ACC112 (cell line): ENCODE results near the gene SLC1A5.
A peak's percentile ranks its signal among the peaks of the same experiment; 100 is the strongest.

Source experiments
- H2AFZ ChIP-seq: fragments of 200-600 bp; sonication (generic); one replicate; pipeline ENCODE4 v1.6.0; 2017; ENCODE audit warnings: antibody characterized with exemption, low read length; ENCODE audit not compliant: unreplicated experiment
- H3K27ac ChIP-seq: fragments of 200-600 bp; sonication (generic); 2 replicates; pipeline ENCODE4 v1.5.1; 2014; ENCODE audit warnings: low read depth, mild to moderate bottlenecking, antibody characterized with exemption, low read length, moderate library complexity
- H3K27me3 ChIP-seq: fragments of 200-600 bp; sonication (generic); 2 replicates; pipeline ENCODE4 v1.6.1; 2014; ENCODE audit warnings: mild to moderate bottlenecking, antibody characterized with exemption, low read length, moderate library complexity, mixed read lengths; ENCODE audit not compliant: insufficient read depth
- H3K36me3 ChIP-seq: fragments of 200-600 bp; sonication (generic); 2 replicates; pipeline ENCODE4 v1.6.1; 2016; ENCODE audit warnings: mild to moderate bottlenecking, antibody characterized with exemption, low read length, moderate library complexity, mixed read lengths; ENCODE audit not compliant: insufficient read depth
- H3K4me1 ChIP-seq: fragments of 200-600 bp; sonication (generic); one replicate; pipeline ENCODE4 v1.6.1; 2016; ENCODE audit warnings: low read length, mixed read lengths; ENCODE audit not compliant: insufficient read depth, unreplicated experiment, control insufficient read depth
- H3K4me3 ChIP-seq: fragments of 200-600 bp; sonication (generic); 2 replicates; pipeline ENCODE4 v1.5.1; 2014; ENCODE audit warnings: mild to moderate bottlenecking, low read depth, low read length
- H3K79me2 ChIP-seq: fragments of 200-600 bp; sonication (generic); one replicate; pipeline ENCODE4 v1.6.0; 2016; ENCODE audit warnings: low read length; ENCODE audit not compliant: control insufficient read depth, unreplicated experiment, insufficient read depth

The SLC1A5 gene

GRCh38 chr19:46755077-46755852, 33.1 kb downstream of the SLC1A5 start:
- no peaks in the 10 kb centered on the region for H3K27me3 ChIP-seq
- H3K4me3 ChIP-seq: no peak overlapping the region
- H3K79me2 ChIP-seq: no peaks in the 10 kb centered on the region
- H3K36me3 ChIP-seq: no peaks in the 10 kb centered on the region
- H3K27ac ChIP-seq: 0 out of 2 replicates have a peak overlapping the region, but pooled peaks have one; percentile 23
- H3K4me1 ChIP-seq: peaks cover 9% of the 10 kb centered on the region
- H2AFZ ChIP-seq: no peak overlapping the region

DNA sequence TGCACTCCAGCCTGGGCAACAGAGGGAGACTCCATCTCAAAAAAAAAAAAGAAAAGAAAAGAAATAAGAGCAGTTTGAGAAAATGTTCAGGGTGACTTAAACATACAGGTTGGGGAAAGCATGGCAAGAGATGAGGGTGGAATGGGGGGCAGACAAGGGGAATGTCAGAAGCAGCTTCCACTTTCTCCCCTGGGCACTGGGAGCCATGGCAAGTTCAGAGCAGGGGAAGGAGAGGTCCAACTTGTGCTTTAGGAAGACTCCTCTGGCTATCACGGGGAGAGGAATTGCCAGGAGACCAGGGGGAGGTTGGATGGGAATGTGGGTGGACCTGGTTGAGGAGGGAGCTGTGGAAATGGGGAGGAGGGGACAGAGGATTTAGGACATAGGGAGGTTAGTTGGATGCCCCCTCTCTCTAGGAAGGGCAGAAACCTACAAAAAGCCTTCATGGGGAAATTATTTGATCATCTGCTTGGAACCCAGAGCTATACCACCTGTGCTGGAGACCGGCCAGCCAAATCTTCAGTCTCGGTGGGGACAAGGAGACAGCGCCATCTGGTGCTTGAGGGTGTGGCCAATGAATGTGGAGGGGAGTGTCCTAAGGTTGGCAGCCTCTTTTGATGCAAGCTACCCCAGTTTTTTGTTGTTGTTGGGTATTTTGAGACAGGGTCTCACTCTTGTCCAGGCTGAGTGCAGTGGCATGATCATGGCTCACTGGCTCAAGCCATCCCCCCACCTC, 34.8 kb downstream of the SLC1A5 start:
- Histone ChIP-seq H3K27ac (no peak overlapping the region), H3K36me3 (no peaks in the 10 kb centered on the region), H3K27me3 (no peaks in the 10 kb centered on the region), H2AFZ (no peak overlapping the region), H3K4me3 (no peak overlapping the region), H3K79me2 (no peaks in the 10 kb centered on the region), H3K4me1 (no peaks in the 10 kb centered on the region)

DNA sequence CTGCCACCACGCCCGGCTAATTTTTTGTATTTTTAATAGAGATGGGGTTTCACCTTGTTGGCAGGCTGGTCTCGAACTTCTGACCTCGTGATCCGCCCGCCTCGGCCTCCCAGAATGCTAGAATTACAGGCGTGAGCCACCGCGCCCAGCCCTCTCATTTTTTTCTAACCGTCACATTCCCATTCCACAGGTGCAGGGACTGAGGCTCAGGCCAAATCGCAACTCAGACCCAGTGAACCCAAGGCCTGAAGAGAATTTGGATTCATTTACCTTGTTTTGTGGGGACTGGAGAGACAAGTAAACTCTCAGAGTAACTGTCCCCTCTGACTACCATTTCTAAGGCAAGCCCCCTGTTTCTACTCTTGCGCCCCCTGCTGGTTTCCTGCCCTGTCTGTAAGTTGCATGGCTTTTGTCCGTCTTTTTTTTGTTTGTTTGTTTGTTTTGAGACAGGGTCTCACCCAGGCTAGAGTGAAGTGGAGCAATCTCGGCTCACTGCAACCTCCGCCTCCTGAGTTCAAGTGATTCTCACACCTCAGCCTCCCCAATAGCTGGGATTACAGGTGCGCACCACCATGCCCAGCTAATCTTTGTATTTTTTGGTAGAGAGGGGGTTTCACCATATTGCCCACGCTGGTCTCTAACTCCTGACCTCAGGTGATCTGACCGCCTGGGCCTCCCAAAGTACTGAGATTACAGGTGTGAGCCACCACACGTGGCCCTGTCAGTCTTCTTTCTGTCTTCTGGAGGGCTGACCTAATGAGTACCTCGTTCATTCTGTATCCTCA, 39.9 kb downstream of the SLC1A5 start:
- H3K27ac ChIP-seq: no peak overlapping the region
- no peaks in the 10 kb centered on the region for H3K36me3 ChIP-seq
- peaks cover 24% of the 10 kb centered on the region for H3K79me2 ChIP-seq
- H2AFZ ChIP-seq: no peak overlapping the region
- no peak overlapping the region for H3K4me3 ChIP-seq
- H3K4me1 ChIP-seq: no peaks in the 10 kb centered on the region
- no peaks in the 10 kb centered on the region for H3K27me3 ChIP-seq

GRCh38 chr19:46746281-46747057, 41.9 kb downstream of the SLC1A5 start, which contains the start of gene STRN4:
STRN4 (minus strand) TSS chr19:46746450; CDS start chr19:46746430, 20 bp downstream.
- Histone ChIP-seq H3K27ac (peak within 1 kb of the TSS; percentile 57; the same call in 1 of the 2 replicates), H3K27me3 (no peaks in the 10 kb centered on the region), H3K4me1 (no peaks in the 10 kb centered on the region), H3K79me2 (peaks cover 44% of the 10 kb centered on the region), H3K36me3 (no peaks in the 10 kb centered on the region), H2AFZ (peak within 1 kb of the TSS; percentile 99), H3K4me3 (peak within 1 kb of the TSS; percentile 89)

DNA sequence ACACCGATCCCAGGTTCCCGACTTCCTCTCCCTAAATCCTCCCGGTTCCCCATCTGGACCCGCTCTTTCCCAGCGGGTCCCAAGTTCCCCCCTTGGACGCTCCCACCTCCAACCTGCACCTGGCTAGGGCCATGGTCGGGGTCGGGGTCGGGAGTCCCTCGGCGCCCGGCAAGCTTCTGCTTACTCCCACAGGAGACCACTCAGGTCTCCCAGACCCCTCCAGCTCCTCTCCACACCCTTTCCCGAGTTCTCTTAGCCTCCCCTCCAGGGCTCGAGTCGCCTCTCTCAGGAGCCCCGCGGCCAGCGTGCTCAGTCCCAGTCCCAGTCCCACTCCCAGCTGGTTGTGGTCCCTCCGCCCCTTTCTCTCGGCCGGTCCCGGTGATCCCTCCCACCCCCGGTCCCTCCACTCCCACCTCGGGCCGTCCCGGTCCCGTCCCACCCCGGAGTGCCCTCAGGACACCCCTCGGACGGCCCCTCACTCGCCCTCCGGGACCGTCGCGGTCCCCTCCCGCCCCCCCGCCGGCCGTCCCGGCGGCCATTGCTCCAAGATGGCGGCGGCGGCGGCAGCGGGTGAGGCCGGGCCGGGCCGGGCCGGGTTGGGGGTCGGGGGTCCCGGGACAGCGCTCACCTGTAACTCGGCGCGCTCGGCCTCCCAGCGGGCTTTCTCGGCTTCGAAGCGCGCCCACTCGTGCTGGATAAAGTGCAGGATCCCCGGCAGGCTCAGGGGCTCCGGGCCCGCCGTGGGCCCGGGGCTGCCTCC, 42.7 kb downstream of the SLC1A5 start, which contains the start of gene FKRP:
FKRP (plus strand) TSS at position 537 of the 760 bp plus-strand sequence. CDS start 9,394 bp downstream, outside the sequence.
- Histone ChIP-seq H3K4me3 (peak within 1 kb of the TSS; percentile 89), H3K79me2 (peaks cover 52% of the 10 kb centered on the region), H3K4me1 (no peaks in the 10 kb centered on the region), H3K27me3 (no peaks in the 10 kb centered on the region), H3K36me3 (no peaks in the 10 kb centered on the region), H2AFZ (peak within 1 kb of the TSS; percentile 99), H3K27ac (peak within 1 kb of the TSS; percentile 57; the same call in 1 of the 2 replicates)

DNA sequence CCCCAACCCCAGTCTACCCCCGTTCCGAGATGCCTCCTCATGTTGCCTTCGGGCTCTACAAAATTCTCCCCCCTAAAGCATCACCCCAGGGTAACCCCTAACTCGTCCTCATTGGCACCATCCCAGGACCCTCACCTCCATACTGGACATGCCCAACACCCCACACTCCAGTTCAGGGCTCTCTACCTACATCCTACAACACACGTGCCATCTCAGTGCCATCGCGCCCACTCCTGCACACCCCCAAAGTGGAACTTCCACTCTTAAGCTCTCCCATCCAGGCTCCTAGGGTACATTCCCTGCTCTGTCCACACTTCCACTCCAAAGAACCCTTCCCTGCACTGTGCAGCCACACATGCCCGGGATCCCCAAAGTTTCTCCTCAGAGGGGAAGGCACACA, 43.4 kb downstream of the SLC1A5 start:
- H3K27me3 ChIP-seq: no peaks in the 10 kb centered on the region
- H3K4me3 ChIP-seq: peak overlapping the region; percentile 89
- no peaks in the 10 kb centered on the region for H3K4me1 ChIP-seq
- H3K79me2 ChIP-seq: peaks cover 59% of the 10 kb centered on the region
- no peaks in the 10 kb centered on the region for H3K36me3 ChIP-seq
- no peak overlapping the region for H2AFZ ChIP-seq
- no peak overlapping the region for H3K27ac ChIP-seq

DNA sequence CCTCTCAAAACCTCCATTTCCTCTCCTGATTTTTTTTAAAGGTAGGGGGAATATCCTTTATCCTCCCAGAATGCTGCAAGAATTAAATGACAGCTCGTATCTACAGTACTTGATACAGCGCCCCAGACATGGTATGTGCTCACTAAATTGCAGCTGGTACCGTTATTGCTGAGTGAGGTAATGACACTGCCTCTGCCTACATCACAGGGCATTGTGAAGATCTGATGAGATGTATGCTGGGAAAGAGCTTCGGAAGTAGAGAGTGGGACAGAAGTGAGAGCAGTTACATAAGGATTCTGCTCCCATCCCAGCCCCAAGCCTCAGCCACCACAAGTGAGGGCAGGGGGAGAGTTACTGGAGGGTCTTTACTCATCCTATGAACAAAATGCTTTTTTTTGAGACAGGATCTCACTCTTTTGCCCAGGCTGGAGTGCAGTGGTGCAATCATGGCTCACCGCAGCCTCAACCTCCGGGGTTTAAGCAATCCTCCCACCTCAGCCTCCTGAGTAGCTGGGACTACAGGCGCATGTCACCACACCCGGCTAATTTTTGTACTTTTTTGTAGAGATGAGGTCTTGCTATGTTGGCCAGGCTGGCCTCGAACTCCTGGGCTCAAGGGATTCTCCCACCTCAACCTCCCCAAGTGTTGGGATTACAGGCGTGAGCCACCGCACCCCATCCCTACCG, 44.2 kb downstream of the SLC1A5 start:
- no peaks in the 10 kb centered on the region for H3K4me1 ChIP-seq
- no peak overlapping the region for H3K27ac ChIP-seq
- H2AFZ ChIP-seq: no peak overlapping the region
- no peaks in the 10 kb centered on the region for H3K36me3 ChIP-seq
- H3K4me3 ChIP-seq: peak overlapping the region; percentile 89
- H3K79me2 ChIP-seq: peaks cover 65% of the 10 kb centered on the region
- H3K27me3 ChIP-seq: no peaks in the 10 kb centered on the region

- H3K79me2 ChIP-seq: peaks cover 77% of the 10 kb centered on the region
- no peak overlapping the region for H3K27ac ChIP-seq
- H3K36me3 ChIP-seq: no peaks in the 10 kb centered on the region
- H2AFZ ChIP-seq: no peak overlapping the region
- no peaks in the 10 kb centered on the region for H3K4me1 ChIP-seq
- no peak overlapping the region for H3K4me3 ChIP-seq
- no peaks in the 10 kb centered on the region for H3K27me3 ChIP-seq
Measured at GRCh38 chr19:46742926-46743480, 45.4 kb downstream of the SLC1A5 start.

GRCh38 chr19:46741447-46741846, 46.9 kb downstream of the SLC1A5 start:
- H3K4me3 ChIP-seq: no peak overlapping the region
- H3K79me2 ChIP-seq: peaks cover 84% of the 10 kb centered on the region
- H3K27ac ChIP-seq: no peak overlapping the region
- H3K4me1 ChIP-seq: no peaks in the 10 kb centered on the region
- H3K27me3 ChIP-seq: no peaks in the 10 kb centered on the region
- no peaks in the 10 kb centered on the region for H3K36me3 ChIP-seq
- H2AFZ ChIP-seq: no peak overlapping the region
